Uterus (tissue), 2 donors: ENCODE results near the gene CELA2A.

ENCODE experiments used
- POLR2A ChIP-seq, 2 donors: fragments of 450-650 bp; IDR thresholded peaks; one replicate each; pipeline ENCODE4 v1.6.1; 2016; ENCODE audit warnings: antibody characterized with exemption in 2 of 2, mild to moderate bottlenecking in 1 of 2, moderate library complexity in 1 of 2
- TF ChIP-seq, protein P1 (sequence below), 4 experiments: fragments of 200-600 bp in 2 of 4; fragments of 450-650 bp in 2 of 4; sonication (generic) in 2 of 4; IDR thresholded peaks; one replicate each; pipeline ENCODE4 v1.5.1; 2016 to 2019; ENCODE audit warnings: antibody characterized with exemption in 4 of 4, mild to moderate bottlenecking in 2 of 4, moderate library complexity in 1 of 4

GRCh38 chr1:15444468-15445389, 11.8 kb upstream of the CELA2A start:
- TF ChIP-seq, protein P1, sequence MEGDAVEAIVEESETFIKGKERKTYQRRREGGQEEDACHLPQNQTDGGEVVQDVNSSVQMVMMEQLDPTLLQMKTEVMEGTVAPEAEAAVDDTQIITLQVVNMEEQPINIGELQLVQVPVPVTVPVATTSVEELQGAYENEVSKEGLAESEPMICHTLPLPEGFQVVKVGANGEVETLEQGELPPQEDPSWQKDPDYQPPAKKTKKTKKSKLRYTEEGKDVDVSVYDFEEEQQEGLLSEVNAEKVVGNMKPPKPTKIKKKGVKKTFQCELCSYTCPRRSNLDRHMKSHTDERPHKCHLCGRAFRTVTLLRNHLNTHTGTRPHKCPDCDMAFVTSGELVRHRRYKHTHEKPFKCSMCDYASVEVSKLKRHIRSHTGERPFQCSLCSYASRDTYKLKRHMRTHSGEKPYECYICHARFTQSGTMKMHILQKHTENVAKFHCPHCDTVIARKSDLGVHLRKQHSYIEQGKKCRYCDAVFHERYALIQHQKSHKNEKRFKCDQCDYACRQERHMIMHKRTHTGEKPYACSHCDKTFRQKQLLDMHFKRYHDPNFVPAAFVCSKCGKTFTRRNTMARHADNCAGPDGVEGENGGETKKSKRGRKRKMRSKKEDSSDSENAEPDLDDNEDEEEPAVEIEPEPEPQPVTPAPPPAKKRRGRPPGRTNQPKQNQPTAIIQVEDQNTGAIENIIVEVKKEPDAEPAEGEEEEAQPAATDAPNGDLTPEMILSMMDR (IDR thresholded peaks at IDR 0.05): no peak
- no peak for TF ChIP-seq POLR2A (IDR thresholded peaks at IDR 0.05)
